ENCODE results near the gene P3H4. TPM values are rescaled to one million over a fixed set of nuclear protein-coding genes. Genes with fewer than 3 reads are reported as not detected.
"Not testable (repeated sequence)": the region's sequence is repeated elsewhere in the genome, so short reads cannot be mapped to it uniquely, and the experiment has no call there.

P3H4 gene
- polyA plus RNA-seq, 1 donor from 2014 or later: 17.8 TPM

DNA sequence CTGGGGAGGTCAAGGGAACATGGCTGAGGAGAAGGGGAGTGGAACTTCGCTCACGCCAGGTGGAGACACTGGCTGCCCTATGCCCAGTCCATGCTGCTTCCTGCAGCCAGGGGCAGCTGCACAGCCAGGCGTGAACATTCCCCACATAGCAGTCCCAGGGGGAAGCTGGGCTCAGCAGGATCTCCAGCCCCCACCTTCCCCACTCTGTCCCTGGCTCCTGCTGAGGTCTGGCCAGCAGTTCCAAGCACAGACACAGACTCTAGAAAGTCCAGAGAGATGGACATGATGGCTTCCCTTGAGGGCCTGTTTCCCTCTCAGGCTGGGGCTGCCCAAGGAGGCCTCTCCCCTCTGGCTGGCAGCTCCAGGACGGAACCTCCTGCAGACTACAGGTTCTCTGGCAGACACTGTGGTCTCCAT, 34.6 kb downstream of the P3H4 start:
- H3K27me3 ChIP-seq (ENCODE audit: insufficient read depth, low read depth, low read length): no peaks in the 10 kb centered on the region
- no peaks in the 10 kb centered on the region for H3K36me3 ChIP-seq (ENCODE audit: insufficient read depth, low read length)
- H2AFZ ChIP-seq (ENCODE audit: low read depth, low read length): no peak overlapping the region
- no peak overlapping the region for H3K9ac ChIP-seq (ENCODE audit: low read length)
- no peak overlapping the region for H3K4me3 ChIP-seq (ENCODE audit: low read length)
- H3K79me2 ChIP-seq (replicated peaks; ENCODE audit: insufficient read depth, low read length): peaks cover 44% of the 10 kb centered on the region
- H3K9me3 ChIP-seq (ENCODE audit: low read length): no peaks in the 10 kb centered on the region
- H3K4me2 ChIP-seq (ENCODE audit: low read length): no peak overlapping the region
- peaks cover 31% of the 10 kb centered on the region for H4K20me1 ChIP-seq (ENCODE audit: insufficient read depth)
- no peaks in the 10 kb centered on the region for H3F3A ChIP-seq (ENCODE audit: insufficient read depth, low read length, poor library complexity, severe bottlenecking)
- no peak overlapping the region for H3K27ac ChIP-seq (ENCODE audit: low read length)
- H3K9me2 ChIP-seq (ENCODE audit: insufficient read depth, low read length): no peaks in the 10 kb centered on the region
- TF ChIP-seq, protein P1, sequence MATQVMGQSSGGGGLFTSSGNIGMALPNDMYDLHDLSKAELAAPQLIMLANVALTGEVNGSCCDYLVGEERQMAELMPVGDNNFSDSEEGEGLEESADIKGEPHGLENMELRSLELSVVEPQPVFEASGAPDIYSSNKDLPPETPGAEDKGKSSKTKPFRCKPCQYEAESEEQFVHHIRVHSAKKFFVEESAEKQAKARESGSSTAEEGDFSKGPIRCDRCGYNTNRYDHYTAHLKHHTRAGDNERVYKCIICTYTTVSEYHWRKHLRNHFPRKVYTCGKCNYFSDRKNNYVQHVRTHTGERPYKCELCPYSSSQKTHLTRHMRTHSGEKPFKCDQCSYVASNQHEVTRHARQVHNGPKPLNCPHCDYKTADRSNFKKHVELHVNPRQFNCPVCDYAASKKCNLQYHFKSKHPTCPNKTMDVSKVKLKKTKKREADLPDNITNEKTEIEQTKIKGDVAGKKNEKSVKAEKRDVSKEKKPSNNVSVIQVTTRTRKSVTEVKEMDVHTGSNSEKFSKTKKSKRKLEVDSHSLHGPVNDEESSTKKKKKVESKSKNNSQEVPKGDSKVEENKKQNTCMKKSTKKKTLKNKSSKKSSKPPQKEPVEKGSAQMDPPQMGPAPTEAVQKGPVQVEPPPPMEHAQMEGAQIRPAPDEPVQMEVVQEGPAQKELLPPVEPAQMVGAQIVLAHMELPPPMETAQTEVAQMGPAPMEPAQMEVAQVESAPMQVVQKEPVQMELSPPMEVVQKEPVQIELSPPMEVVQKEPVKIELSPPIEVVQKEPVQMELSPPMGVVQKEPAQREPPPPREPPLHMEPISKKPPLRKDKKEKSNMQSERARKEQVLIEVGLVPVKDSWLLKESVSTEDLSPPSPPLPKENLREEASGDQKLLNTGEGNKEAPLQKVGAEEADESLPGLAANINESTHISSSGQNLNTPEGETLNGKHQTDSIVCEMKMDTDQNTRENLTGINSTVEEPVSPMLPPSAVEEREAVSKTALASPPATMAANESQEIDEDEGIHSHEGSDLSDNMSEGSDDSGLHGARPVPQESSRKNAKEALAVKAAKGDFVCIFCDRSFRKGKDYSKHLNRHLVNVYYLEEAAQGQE (IDR thresholded peaks at IDR 0.05; ENCODE audit: borderline replicate concordance): no peak
- no peak for TF ChIP-seq EP300 (conservative IDR thresholded peaks at IDR 0.05; ENCODE audit: poor library complexity, severe bottlenecking)
- TF ChIP-seq EZH2 (IDR thresholded peaks at IDR 0.05; ENCODE audit: borderline replicate concordance, insufficient read depth, low read length, poor library complexity, severe bottlenecking): no peak
- TF ChIP-seq TAF1 (IDR thresholded peaks at IDR 0.05; ENCODE audit: low read depth): no peak
- TF ChIP-seq RAD21 (conservative IDR thresholded peaks at IDR 0.05): no peak
- TF ChIP-seq, protein P2, sequence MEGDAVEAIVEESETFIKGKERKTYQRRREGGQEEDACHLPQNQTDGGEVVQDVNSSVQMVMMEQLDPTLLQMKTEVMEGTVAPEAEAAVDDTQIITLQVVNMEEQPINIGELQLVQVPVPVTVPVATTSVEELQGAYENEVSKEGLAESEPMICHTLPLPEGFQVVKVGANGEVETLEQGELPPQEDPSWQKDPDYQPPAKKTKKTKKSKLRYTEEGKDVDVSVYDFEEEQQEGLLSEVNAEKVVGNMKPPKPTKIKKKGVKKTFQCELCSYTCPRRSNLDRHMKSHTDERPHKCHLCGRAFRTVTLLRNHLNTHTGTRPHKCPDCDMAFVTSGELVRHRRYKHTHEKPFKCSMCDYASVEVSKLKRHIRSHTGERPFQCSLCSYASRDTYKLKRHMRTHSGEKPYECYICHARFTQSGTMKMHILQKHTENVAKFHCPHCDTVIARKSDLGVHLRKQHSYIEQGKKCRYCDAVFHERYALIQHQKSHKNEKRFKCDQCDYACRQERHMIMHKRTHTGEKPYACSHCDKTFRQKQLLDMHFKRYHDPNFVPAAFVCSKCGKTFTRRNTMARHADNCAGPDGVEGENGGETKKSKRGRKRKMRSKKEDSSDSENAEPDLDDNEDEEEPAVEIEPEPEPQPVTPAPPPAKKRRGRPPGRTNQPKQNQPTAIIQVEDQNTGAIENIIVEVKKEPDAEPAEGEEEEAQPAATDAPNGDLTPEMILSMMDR (IDR thresholded peaks at IDR 0.05; ENCODE audit: poor library complexity, severe bottlenecking): no peak
- no peak for TF ChIP-seq MXI1 (conservative IDR thresholded peaks at IDR 0.05; ENCODE audit: poor library complexity, severe bottlenecking)
- no peak for TF ChIP-seq POLR2AphosphoS5 (IDR thresholded peaks at IDR 0.05)
- no peak for TF ChIP-seq SMC3 (conservative IDR thresholded peaks at IDR 0.05; ENCODE audit: poor library complexity)

DNA sequence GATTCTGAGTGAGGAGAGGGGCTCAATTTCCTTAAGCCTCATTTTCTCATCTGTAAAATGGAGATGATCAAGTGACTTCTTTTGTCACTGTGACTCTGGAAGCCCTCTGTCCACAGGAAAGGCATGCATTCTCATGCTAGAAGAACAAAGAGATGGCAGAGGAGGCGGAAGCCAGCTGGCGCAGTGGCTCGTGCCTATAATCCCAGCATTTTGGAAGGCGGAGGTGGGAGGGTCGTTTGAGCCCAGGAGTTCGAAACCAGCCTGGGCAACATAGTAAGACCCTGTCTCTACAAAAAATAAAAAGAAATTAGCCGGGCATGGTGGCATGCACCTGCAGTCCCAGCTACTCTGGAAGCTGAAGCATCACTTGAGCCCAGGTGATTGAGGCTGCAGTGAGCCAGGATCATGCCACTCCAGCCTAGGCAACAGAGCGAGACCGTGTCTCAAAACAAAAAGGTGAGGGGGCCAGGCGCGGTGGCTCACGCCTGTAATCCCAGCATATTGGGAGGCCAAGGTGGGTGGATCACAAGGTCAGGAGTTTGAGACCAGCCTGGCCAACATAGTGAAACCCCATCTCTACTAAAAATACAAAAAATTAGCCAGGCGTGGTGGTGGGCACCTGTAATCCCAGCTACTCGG, 35.4 kb downstream of the P3H4 start:
- Histone ChIP-seq H3K79me2 (replicated peaks; ENCODE audit: insufficient read depth, low read length) (peaks cover 37% of the 10 kb centered on the region), H4K20me1 (ENCODE audit: insufficient read depth) (peaks cover 29% of the 10 kb centered on the region)
- not testable (repeated sequence) for H3F3A ChIP-seq (ENCODE audit: insufficient read depth, low read length, poor library complexity, severe bottlenecking); H3K9ac ChIP-seq (ENCODE audit: low read length); H3K4me3 ChIP-seq (ENCODE audit: low read length); H2AFZ ChIP-seq (ENCODE audit: low read depth, low read length); H3K36me3 ChIP-seq (ENCODE audit: insufficient read depth, low read length); H3K27ac ChIP-seq (ENCODE audit: low read length); H3K9me3 ChIP-seq (ENCODE audit: low read length); H3K9me2 ChIP-seq (ENCODE audit: insufficient read depth, low read length); H3K27me3 ChIP-seq (ENCODE audit: insufficient read depth, low read depth, low read length); H3K4me2 ChIP-seq (ENCODE audit: low read length)
